ENCODE data around the gene B3GNT9.

GRCh38 chr16:67141391-67141790, 9.4 kb downstream of the B3GNT9 start:
- no peak for TF ChIP-seq CTCF (IDR thresholded peaks at IDR 0.05; ENCODE audit: low read length)
- TF ChIP-seq EZH2phosphoT487 (IDR thresholded peaks at IDR 0.05; ENCODE audit: low read length): no peak
- no peak for TF ChIP-seq EZH2 (optimal IDR thresholded peaks at IDR 0.05; ENCODE audit: low read depth, low read length)
